ENCODE results near the gene KRT32.

GRCh38 chr17:41444640-41445039 lies 22.5 kb downstream of the KRT32 start:
- no peak for TF ChIP-seq EZH2phosphoT487 (IDR thresholded peaks at IDR 0.05; ENCODE audit: borderline replicate concordance, low read depth, low read length)
- no peak for TF ChIP-seq CTCF (conservative IDR thresholded peaks at IDR 0.05; ENCODE audit: low read length)
